GM15510 (cell line): ENCODE measurements around the gene KLHL29.

ENCODE experiments used
- POLR2A ChIP-seq: IDR thresholded peaks from 3 replicates; pipeline ENCODE4 v1.6.1; 2011; ENCODE audit warnings: borderline replicate concordance; ENCODE audit not compliant: insufficient read length; ENCODE audit errors: extremely low read depth

KLHL29 gene

DNA sequence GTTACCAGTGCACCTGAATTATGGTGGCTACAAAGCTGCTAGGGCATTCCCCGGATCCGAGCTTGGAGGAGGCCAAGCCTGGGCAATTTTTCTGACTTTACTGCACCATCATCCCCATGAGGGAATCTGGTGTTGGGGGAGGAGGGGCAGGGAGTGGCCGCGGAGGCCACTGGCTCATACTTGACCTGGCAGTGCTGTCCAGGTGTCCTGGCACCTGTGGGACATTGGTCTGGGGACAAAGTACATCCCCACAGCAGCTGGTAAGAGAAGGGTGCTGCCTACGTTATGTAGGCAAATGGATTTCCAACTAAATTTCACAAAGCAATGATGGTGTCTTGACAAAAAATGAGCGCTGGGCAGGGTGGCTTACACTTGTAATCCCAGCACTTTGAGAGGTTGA, 48.3 kb downstream of the KLHL29 start:
- TF ChIP-seq POLR2A, result no peak

DNA sequence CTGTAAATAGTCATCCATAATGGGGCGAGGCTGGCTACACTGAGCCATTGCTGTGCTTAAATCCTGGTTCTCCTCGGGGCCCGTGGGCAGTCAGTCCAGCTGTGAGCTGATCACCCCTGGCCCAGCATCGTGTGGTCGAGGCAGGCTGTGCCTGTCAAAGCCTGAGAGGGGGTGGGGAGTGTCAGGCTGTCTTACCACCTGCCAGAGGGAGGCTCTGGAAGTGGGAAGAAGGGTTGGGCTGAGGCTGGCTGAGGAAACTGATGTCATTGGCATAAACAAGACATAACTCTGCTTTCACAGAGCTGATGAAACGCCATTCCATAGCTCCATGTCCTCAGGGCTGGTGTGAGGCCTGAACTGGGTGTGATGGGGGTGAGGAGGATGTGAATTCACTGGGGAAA, 49.7 kb downstream of the KLHL29 start:
- TF ChIP-seq POLR2A, result no peak

- TF ChIP-seq POLR2A, result no peak
These were observed 50.5 kb downstream of the KLHL29 start for GRCh38 chr2:23435250-23436035.

DNA sequence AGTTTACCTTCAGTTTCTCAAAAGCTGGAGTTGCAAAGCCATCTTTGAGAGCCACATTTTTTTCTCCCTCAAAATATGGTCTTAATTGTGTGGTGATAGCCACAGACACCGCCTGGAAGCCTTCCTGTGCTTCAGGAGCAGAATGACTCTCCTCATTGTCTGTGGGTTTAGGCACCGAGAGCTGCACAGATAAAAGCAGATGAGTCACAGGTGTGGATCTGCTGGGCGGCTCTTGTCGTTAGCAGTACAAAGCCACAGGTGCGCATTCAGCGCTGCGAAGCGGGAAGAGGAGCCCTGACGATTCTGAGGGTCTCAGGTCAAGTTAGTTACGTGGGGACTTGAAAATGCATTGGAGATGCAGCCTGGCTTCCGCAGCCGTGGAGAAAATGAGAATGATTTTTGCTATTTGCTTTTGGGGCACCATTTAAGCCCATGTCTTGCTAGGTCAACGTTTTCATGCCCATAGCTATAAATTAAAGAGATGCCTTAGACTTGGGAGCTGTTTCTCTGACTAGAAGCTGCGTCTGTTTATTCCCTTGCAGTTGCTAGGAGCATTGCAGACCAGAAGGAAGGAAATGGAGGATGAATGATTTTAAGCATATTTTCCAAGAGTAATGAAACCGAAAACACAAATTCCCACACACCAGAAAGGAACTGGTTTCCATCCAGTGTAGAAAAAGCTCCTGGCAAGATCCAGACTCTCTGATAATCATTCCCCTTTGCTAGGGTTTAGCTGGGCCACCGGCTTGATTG, 51.5 kb downstream of the KLHL29 start:
- no peak for TF ChIP-seq POLR2A

- no peak for TF ChIP-seq POLR2A
These were observed 56.4 kb downstream of the KLHL29 start for GRCh38 chr2:23441414-23441813.

GRCh38 chr2:23445450-23445868, 60.5 kb downstream of the KLHL29 start:
- TF ChIP-seq POLR2A, result no peak

DNA sequence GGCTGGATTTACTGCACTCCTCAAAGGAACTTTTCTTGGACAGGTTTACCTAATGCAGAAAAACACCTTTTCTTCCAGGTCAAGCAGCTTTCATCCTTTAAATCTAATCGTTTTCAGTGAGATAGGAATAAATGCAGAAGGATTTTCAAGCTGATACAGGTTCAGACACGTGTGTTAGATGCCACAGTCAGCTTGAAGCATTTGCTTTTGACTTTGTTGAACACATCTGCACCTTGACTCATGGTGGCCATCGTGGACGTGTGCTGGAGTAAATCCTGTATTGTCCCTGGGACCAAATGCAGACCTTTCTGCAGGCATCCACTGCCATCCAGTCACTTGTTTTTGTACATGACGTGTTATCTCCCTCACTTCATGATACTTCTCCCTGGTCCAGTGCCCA, 61.9 kb downstream of the KLHL29 start:
- no peak for TF ChIP-seq POLR2A

DNA sequence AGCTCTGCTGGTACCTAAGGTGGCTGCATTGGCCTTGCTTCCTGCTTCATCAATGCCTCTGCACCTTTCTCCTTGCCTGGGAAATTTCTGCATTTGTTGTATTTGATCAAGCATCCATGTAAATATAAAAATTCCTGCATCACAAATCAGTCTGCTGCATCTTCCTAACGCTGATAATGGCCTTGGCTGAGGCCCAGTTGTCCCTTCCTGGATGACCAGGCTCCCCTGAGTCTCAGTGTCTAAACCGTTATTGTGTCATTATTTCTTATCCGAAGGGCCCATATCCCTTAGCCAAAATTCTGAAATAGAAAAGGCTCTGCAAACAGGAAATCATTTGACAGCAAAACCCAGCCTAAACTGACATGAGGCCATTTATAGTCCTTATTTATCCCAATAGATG, 62.4 kb downstream of the KLHL29 start:
- no peak for TF ChIP-seq POLR2A

GRCh38 chr2:23448906-23449305, 63.9 kb downstream of the KLHL29 start:
- TF ChIP-seq POLR2A, result no peak

DNA sequence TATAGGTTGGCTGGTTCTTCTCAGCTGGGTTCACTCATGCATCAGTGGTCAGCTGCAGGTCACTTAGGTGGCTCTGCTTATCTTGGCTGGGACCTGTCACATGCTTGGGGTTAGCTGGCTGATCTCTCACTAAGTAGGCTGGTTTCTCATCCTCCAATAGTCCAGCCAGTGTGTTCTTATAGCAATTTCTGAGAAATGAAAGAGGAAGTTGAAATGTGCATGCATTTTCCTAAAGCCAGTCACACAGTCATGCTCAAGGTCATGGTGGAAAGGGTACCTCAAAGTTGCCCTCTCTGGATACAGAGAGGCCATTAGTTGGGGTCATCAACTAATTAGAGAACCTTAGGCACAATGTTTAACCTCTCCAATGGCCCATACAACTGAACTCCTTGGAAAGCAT, 64.4 kb downstream of the KLHL29 start:
- no peak for TF ChIP-seq POLR2A

GRCh38 chr2:23449831-23450331, 64.9 kb downstream of the KLHL29 start:
- TF ChIP-seq POLR2A, result no peak

GRCh38 chr2:23452372-23452771, 67.4 kb downstream of the KLHL29 start:
- no peak for TF ChIP-seq POLR2A

GRCh38 chr2:23452853-23453420, 68.0 kb downstream of the KLHL29 start:
- TF ChIP-seq POLR2A, result no peak

DNA sequence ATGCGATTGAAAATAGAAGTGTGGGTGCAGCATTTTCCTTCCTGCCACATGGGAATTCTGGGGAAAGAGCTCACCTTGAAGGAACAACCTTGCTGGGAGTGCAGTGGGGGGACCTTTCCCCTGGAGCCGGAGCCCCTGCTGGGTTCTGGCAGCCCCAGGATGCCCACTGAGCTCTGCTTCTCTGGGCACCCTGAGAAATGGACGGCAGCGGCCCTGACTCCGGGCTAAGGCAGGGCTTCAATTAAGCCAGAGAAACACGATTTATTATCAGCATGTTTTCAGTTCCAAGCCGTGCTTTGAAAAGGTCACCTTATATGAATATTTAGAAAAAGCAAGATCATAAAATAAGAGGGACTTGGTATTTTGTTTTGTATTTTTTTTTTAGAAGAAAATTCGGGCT, 68.5 kb downstream of the KLHL29 start:
- TF ChIP-seq POLR2A, result no peak

DNA sequence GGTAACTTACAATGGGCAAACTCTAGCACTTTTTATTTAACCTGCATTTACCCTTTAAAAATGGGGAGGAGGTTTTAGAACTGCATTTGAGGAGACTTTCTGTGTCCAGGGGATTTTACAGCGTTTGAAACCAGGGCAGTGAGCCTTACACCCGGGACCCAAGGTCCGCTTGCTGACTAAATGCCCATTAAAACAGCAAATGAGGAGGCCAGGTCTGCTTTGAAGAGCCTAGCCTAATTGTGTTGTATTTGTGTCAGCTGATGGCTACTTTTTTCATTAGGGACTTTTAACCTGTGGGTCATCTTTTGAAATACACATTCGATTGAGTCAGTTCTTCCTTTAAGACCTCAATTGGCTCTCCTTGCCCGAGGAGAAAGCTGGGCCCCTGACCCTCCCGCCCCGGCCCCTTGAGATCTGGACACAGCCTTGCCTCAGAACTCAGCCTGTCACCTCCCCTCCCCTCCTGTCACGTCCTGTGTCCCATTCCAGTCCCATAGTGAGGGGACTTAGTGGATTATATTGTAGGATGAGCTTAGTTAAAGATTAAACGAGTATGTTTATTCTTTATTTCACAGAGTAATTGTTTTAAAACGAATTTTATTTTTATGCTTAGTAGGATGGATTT, 69.0 kb downstream of the KLHL29 start:
- no peak for TF ChIP-seq POLR2A
